GM21576 (cell line): Measurements from ENCODE around the gene FCN2.

ENCODE experiments used
- ATAC-seq: cut with Tn5 transposase; IDR thresholded peaks from one replicate; pipeline ENCODE4 v1.9.1; 2021; ENCODE audit warnings: mild to moderate bottlenecking, moderate library complexity; ENCODE audit not compliant: unreplicated experiment

The FCN2 gene

GRCh38 chr9:134868751-134869553, 11.7 kb upstream of the FCN2 start:
- no peak for ATAC-seq

DNA sequence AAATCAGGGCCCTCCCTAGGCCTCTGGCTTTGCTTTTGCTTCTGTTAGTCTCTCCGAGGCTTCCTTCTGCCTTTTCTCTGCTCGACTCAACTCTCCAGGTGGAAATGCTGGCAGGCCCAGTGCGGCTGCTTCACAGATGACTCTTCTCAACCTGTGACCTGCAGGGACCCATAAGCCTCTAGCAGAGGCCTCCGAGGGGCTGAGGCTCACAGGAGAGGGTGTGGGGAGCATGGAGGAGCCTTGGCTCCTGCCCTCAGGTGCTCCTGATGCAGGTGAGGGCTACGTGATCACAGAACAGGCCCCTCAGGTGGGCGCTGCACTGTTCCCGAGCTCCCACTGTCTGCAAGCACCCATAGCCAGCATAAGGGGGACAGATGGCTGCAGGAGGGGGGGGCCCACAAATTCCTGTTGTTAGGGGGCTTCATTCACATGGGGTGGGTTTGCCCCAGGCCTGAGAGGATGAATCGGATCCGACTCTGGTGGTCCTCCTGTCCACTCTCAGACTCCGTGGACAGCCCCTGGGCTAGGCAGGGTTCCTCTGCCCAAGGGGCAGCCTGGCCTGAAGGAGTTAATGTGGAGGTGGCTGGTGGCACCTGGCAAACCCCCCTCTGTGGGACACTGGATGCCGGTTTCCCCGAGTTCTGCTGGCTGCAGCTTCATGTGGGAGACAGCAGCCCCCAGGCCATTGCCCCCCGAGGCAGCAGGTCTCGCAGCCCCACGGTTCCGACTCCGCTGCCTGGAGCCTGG, 10.9 kb upstream of the FCN2 start:
- no peak for ATAC-seq

GRCh38 chr9:134870301-134870694, 10.3 kb upstream of the FCN2 start:
- no peak for ATAC-seq

DNA sequence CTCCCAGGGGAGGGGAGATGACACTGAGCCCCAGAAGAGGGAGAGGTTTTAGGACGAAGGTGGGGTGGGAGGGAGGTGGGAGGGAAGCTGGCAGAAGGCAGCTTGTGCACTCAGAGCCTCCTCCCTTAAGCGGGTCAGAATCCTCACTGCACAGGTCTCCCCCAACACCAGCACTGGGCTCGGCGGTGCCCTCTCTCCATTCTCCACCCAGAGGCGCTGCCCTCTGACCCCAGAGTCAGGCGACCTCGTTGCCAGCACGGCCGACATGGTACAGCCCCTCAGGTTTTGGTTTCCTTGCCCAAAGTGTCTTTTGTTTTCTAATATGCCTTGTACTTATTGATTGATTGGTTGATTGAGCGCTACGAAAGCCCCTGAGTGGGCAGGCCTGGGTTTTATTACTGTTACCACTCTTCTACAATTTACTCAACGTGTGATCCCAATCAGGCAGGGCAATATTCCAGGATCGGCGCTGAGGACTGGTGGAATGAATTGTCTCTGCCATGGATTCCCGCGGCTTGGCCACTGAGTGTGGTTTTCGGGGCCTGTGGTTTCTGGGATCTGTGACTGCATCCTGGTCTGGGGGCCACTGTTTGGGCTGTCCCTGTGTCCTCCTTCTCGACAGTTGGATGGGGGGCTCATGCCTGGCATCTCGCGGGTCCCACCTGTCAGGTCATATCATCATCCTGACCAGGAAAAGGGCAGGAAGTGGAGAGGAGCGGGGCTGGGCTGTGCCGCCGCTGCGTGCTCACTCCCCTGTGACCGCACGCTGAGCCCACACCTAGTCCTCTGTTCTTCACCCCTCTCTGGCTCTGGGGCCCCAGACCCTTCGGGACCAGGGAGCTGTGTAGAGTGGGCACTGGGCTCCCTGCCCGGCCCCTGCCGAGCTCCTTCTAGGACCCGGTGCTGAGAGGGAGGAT, 9.6 kb upstream of the FCN2 start:
- ATAC-seq: no peak

DNA sequence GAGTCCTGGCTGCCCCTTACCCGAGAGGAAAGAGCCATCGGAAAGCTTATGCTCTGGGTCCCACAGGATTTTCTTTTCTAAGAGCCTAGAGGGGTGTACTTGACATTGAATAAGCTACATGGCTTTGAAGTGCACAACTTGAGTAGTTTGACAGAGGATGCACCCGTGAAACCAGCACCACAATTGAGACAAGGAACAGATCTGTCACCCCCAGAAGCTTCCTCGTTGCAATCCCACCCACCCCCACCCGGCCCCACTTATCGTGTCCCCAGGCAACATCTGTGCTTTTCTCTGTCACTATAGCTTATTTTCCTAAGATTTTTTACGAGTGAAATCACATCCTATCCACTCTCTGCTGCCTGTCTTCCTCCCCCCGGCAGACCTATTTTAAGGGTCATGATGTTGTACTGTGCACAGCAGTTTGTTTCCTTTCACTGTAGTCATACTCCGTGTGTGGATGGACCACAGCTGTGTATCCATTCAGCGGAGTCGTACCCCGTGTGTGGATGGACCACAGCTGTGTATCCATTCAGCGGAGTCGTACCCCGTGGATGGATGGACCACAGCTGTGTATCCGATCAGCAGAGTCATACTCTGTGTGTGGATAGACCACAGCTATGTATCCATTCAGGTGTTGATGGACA, 8.8 kb upstream of the FCN2 start:
- ATAC-seq: no peak

DNA sequence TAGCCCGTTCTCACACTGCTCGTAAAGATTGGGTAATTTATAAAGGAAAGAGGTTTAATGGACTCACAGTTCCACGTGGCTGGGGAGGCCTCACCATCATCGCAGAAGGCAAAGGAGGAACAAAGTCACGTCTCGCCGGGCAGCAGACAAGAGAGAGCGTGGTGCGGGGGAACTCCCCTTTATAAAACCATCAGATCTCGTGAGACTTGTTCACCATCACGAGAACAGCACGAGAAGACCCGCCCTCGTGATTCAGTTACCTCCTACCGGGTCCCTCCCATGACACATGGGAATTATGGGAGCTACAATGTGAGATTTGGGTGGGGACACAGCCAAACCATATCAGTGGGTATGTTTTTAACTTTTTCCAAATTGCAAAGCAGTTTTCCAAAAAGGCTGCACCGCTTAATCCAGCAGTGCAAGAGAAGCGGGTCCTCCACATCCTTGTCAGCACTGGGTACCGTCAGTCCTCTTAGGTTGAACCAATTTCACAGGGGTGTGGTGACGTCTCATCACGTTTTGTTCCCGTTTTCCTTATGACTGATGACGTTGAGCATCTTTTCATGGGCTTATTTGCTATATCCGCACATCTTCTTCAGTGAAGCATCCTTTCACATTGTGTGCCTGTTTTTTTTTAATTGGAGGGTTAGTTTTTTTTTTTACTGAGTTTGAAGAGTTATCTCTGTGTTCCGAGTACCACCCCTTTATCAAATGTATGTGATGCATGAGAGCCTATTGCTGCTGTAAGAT, 8.0 kb upstream of the FCN2 start:
- no peak for ATAC-seq

DNA sequence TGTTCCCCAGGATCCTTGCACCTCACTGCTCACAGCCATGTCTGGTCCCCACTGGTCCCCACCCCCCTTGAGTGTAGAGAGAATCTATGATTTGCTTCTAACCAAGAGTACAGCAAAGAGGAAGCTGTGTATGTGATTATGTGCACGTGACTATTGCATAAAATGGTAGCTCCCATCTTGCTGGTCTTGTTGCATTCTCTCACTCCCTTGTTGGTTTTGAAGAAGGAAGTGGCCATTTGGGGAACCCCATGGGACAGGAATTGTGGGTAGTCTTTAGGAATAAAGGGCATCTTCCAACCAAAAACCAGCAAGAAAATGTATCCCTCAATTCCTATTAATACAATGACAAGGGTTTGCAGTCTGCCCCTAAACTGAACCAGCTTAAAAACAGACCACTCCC, 5.2 kb upstream of the FCN2 start:
- ATAC-seq: no peak

DNA sequence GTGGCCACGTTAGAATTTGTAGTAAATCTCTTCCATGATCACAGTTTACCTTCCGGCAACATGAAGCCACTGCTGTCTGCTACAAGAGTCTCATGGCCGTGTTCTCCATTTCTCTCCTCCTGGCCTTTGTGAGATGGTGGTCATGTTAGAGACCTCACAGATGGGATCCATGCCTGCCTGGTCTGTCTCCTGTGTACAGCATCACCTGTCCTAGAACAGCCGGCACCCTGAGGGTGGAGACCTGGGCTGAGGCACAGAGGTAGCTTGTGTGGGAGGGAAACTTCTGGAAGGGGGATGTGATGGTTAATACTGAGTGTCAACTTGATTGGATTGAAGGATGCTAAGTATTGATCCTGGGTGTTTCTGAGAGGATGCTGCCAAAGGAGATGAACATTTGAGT, 3.1 kb upstream of the FCN2 start:
- ATAC-seq: no peak

GRCh38 chr9:134879664-134880483, 736 bp upstream of the FCN2 start:
- ATAC-seq: no peak

GRCh38 chr9:134881313-134881670, 682 bp downstream of the FCN2 start:
- ATAC-seq: no peak

GRCh38 chr9:134882204-134882785, 1.7 kb downstream of the FCN2 start:
- ATAC-seq: no peak

DNA sequence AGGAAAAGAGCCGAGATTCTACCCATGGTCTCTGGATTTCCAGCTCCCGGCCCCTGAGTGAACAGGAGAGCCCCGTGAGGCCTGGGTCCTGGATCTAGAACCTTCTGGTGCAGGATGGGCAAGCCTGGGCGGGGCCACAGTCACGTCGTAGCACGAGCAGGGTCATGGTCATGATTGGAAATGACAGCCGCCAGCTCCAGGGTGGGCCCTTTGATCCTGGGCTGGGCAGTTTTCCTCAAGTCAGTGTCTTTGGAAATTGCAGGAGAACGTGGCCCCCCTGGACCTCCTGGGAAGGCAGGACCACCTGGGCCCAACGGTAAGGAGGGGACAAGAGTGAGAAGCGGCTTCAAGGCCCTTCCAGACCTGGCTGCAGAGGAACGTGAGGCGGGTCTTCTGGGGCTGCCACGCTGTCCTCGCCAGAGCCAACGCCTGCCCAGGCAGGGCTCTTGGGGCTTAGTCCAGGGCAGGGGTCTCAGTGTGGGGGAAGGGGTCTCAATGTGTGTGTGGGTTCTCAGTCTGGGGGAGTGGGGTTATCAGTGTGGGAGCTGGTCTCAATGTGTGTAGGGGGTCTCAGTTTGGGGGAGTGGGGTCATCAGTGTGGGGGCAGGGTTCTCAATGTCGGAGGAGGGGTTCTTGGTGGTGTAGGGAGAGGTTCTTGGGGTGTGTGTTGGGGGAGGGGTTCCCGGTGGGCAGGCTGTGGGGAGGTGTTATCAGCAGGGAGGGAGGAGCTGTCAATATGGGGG, 2.6 kb downstream of the FCN2 start:
- no peak for ATAC-seq

GRCh38 chr9:134884492-134884891, 3.9 kb downstream of the FCN2 start:
- ATAC-seq: no peak

- ATAC-seq: no peak
These were observed 4.5 kb downstream of the FCN2 start for GRCh38 chr9:134885001-134885678.

DNA sequence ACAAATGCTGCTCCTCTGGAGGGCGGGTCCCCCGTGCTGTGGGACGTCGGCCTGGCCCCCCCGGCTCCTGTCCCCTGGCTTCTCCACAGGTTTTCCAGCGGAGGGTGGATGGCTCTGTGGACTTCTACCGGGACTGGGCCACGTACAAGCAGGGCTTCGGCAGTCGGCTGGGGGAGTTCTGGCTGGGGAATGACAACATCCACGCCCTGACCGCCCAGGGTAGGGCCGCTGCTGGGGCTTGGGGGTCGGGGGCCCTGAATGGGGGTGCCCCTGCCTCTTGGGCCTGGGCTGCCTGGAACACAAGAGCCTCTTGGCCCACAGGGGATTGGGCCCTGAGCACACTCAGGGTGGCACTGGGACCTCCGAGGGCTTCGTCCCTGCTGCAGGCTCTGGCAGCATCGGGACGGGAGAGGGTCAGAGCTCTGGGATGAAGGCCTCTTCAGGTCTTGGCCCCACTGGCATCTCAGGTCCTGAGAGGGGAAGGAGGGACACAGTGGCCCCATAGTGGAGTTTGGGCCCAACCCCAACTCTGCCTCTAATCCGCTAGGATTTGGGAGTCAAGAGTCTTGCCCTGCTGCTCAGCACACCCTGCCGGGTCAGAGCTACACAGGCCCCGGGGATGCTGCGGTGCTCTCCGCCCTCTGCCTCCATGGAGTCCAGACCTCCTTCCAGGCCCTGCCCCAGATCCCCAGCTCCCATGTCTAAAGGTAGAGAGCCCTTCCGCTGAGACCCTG, 5.2 kb downstream of the FCN2 start:
- ATAC-seq: no peak

- no peak for ATAC-seq
These were observed 5.9 kb downstream of the FCN2 start for GRCh38 chr9:134886413-134886913.

DNA sequence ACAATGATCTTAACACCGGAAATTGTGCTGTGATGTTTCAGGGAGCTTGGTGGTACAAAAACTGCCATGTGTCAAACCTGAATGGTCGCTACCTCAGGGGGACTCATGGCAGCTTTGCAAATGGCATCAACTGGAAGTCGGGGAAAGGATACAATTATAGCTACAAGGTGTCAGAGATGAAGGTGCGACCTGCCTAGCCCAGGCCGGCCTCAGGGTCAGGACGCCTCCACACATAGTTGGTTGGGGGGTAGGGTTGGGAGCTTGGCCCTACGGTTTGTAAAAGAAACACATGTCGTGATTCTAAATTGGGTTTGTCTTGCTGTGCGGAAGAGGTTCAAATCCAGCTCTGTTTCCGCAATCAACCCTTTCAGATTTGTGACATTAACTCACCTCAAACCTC, 6.6 kb downstream of the FCN2 start:
- no peak for ATAC-seq
